Activated CD4-positive, alpha-beta T cell treated with anti-CD3 and anti-CD28 coated beads, Interleukin-2, amount 50 U/mL, for 24 hours (primary cell): ENCODE measurements around the gene POLRMT.

ENCODE experiments used
- DNase-seq, 2 donors: peaks; one replicate each; pipeline ENCODE4 v3.0.0-alpha.2; 2020; ENCODE audit warnings: low read depth in 1 of 2, low spot score in 1 of 2

Gene POLRMT

DNA sequence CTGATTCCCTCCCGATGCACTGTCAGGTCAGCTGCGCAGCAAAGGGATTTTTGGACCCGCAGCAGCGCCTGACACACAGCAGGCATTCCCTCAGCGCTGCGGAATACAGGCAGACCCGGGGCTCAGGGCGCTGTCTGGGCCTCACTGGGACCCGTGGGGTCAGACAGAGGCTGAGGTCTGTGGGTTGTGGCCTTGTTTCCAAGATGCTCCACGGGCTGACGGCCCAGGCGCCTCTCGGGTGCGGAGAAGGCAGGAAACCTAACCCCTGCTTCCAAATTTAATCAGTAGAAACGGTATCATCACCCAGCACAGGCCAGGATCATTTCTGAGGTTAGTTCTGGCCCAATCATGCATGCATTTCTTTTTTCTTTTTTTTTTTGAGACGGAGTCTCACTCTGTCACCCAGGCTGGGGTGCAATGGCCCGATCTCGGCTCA is 30.4 kb upstream of the POLRMT start:
- no peak for DNase-seq

DNA sequence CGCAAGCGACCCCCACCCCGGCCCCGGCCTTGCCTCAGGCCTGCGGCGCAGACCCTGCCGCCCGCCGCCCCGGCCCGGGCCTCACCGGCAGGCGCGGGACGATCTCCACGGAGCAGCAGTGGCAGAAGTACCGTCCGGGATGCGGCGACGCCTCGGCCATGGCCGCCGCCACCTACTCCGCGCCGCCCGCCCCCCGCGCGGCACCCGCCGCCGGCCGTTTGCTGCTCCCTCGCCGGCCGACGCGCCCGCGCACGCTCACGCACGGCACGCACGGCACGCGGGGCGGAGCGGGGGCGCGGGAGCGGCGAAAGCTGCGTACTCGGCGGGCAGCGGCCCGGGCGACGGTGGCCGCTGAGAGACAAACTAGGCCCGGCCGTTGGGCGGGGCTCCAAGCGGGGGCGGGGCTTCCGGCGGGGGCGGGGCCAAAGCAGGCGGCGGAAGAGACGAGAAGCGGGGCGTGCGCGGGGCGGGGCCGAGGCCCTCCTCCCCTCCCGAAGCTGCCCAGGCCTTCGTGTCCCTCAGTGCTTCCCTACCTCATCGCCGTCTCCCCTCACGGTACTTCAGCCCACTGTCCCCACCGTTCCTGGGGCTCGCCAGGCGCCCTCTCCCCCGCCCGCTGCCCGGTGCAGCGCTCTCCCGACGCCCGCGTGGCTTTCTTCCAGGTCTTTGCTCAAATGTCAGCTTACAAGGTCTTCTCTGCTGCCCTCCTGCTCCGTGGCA is 29.8 kb upstream of the POLRMT start, which contains the start of gene RNF126:
Gene RNF126, minus strand, starts transcription at position 253 of the 720 bp plus-strand sequence. Its CDS starts 93 bp downstream, at position 160.
- peak; percentile 94 to 98 for DNase-seq

DNA sequence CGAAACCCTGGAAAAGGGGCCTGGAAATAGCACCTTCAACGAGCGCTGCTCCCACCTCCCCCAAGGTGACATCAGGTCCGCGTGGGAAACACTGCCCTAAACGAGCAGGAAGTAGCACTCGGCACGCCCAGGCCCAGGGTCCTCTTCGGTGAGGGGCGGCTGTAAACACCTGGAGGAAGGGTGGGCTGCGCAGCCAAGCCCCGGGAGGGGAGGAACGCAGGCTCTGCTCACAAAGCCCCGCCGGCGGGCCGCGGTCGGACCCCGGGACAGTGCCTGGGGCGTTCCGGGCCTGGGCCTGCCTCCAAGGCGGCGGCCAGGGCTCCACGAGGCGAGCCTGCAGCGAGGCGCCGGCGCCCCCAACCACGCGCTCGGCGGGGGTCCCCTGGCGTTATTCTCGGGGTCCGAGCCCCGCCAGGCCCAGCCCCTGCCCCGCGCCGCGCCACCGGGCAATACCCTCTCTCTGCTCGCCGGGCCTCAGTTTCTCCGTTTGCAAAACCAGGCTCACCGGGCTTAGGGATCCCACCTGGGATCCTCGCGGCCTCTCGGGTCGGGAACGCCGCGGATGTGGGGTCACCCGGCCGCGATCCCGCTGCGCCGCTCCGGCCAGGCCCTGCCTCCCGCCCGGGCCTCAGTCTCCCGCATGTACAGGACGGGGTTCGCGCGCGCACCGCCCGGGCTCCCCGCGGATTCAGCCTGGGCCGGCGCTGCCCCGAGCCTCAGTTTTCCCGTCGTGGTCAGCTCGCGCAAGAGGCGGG is 29.0 kb upstream of the POLRMT start:
- DNase-seq, result peak; percentile 52 to 66

DNA sequence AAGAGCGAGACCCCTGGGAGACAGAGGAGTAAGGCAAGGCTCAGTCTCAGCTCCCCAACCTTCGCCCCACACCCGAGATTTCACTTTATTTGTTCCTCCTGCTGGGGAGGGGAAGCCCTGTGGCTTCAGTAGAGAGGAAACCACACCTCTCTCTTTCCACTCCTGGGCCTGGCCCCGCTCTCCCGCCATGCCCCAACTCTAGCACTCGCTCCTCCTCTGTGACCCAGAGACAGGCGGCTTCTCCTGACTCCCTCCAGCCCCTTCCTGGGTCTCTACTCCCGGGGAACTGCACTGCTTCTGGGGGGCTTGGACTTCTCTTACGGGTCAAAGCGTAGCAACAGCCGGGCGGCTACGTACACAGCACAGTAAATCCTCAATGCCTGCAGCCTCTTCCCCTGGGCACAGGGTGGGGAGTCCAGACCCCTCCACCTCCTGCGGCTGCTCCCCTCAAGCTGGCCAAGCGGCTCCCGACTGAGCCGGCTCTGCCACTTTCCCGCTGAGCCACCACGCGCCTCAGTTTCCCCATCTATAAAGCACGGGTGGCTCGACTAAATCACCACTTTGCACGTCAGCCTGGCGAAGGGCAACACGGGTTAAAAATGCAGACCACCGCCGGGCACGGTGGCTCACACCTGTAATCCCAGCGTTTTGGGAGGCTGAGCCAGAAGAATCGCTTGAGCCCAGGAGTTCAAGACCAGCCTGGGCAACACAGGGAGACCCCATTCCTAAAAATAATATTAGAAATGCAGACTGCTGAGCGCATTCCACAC is 28.3 kb upstream of the POLRMT start:
- peak; percentile 28 to 60 for DNase-seq

DNA sequence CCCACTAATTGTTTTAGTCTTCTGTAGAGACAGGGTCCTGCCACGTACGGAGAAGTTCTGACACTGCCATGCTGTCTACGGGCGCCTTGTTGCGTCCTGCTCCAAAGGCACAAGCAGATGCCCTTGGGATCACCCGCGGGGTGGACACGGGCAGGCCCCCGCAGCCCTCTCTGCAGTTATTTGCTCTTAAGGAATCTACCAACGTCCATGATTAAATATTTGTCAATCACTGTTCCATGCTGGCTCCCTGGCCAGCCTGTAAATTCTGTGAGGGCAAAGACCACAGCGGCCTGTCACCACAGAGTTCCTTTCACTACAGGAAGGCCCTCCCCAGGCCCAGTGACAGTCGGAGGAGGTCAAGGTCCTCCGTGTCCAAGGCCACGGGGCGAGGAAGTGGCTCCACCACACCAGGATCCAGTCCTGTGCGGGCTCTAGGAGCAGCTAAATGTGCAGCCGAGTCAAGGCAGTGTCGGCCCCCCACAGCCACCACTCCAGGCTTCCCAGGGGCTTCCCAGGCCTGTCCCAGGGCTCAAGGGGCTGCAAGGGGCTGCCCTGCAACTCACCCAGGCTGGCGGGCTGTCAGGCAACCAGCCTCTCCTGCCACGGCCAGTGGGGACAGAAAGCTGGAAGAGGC is 27.6 kb upstream of the POLRMT start:
- DNase-seq, result no peak

DNA sequence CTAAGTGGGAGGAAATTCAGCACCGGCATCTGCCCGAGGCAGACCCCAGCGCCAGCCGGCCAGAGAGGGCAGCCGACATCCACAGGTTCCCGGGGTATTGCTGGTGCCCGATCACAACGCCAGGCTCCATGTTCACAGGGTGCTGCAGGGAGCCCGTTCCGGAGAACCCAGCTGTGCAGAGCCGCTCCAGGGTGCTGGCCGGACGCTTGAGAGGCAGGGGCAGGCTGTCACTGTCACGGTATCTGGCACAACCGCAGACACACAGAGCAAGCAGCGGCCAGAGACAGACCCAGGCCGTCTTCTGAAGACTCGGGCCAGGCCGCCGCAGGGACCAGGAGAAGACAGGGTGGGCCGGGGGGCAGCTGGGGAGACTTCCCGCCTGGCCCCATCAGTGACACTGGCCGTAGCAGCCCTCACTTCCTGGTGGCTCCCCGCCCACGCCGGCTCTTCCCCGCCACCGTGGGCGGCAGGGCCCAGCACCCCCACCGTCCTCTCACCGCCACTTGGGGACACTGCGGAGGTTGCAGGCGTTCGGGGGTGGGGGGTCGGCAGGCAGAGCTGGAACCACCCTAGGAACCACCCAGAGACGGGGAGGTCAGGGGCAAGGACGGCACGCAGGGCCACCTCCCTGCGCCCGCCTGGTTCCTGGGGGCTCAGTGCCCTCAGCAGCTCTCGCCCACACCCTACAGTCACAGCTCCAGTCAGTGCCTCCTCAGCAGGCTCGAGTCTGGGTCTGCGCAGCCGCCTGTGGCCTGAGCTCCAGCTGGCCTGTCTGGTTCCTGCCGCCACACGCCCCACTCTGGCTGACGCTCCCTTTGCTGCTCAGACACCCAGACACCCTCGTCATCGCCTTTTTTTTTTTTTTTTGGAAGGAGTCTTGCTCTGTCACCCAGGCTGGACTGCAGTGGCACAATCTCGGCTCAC is 25.8 kb upstream of the POLRMT start:
- DNase-seq, result no peak

DNA sequence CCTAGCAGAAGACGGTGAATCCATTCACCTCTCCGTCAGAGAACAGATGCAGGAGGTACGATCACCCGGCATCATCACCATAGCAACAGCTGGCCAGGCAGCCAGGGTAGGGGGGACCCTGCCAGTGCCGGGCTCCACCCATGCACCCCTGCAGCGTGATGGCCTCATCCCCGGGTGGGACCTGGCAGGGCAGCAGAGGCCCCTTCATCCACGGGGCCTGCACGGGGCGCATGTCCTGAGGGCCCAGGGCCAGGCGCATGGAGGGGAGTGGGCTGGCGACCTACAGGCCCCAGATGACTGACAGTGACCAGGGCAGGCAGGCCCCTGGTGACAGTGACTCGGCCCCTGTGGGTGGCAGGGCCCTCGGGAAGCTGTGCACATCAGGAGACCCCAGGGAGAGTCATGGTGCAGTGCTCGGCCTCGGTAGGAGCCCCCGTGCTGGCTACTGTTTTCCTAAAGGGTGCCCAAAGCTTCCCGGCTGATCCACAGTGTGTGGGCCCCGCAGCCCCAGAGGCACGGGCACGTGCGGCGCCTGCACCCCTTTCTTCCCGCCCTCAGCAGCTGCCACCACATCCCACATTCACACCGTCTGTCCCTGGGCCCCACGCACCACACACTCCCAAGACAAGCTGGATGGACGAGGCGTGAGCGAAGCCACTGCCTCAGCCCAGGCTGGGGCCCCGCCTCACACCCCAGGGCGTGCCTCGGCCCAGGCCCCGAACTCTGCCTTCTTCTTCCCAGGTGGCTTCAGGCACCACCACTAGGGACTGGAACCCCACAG is 24.9 kb upstream of the POLRMT start:
- DNase-seq, result no peak

DNA sequence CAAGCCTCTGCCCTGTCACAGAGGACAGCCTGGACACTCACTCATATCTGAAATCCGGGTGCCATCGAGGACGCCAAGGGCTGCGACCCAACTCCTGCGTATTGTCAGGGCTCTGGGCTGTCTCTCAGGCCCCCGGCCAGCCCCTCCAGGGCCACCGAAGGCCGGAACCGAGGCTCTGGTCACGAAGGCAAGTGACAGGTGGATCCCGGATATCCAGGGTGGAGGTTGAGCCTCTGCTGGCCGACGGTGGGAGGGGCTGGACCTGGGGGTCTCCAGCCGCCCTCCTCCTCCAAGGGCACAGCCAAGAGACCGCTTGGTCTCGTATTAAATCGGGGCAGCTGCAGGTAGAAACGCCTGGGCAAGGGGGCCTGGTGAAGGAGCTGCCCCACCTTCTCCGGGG is 24.3 kb upstream of the POLRMT start:
- no peak for DNase-seq

DNA sequence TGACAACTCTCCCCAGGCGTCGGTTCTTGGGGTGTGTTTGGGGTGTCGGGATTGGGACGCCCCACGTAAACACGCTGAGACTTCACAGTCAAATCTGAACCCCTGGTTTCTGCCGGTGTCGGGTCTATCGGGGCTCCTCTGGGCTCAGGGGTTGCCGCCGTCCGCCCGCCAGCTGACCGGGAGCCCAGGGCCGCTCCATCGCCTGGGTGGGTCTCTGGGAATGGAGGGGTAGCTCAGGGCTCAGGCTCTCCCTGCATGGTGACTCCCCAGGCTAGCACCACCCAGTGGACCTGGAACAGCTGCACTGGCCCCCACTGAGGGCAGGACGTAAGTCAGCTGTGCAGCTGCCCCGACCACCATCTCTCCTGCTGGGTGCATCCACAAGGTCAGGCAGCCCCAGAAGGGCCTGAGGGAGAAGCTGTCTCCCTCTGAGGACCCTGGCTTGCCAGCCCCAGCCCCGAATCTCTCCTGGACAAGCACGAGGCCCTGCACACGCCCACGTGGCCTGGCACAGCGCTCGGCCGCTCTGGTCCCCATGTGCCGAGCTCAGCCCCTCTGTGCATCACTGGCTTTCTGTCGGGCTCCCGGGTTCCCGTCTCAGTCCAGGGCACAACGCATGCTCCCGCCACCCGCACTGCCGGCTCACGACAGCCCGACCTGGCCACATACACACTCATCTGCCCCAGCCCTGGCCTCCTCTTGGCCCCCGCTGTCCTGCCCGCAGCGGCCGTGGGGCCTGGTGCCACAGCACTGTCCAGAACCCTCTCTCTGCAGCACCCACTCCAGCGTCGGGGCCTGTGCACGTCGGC is 23.6 kb upstream of the POLRMT start:
- no peak for DNase-seq

DNA sequence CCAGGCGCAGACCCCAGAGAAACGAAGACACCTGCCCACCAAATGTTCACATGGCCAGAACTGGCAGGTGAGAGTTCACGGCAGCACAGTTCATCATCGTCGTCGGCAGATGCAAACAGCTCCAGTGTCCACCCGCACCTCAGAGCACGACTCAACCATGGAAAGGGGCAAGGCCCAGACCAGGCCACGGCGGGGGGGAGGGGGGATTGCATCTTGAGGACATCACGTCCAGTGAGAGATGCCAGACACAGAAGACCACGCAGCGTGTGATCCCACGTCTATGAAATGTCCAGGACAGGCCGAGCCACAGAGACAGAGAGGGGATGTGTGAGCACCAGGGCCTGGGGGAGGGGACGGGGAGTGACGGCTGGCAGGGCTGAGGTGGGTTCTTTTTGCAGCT is 22.4 kb upstream of the POLRMT start:
- no peak for DNase-seq

DNA sequence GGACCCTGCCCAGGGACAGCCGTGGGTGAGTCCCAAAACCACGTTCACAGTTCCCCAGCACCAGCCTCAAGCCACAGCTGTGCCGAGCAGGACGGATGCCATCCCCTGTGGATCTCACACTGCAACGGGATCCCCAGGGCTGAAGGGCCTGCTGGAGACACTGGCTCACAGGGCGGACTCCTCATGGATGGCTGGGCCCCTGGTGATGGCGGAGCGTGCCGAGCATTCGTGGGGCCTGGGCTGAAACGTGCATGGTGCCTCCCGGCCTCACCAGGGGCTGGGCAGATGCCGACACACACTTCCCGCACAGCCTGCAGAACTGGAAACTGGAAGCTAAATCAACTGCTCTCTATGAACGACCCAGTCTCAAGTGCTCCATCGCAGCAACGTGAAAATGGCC is 20.1 kb upstream of the POLRMT start:
- no peak for DNase-seq

DNA sequence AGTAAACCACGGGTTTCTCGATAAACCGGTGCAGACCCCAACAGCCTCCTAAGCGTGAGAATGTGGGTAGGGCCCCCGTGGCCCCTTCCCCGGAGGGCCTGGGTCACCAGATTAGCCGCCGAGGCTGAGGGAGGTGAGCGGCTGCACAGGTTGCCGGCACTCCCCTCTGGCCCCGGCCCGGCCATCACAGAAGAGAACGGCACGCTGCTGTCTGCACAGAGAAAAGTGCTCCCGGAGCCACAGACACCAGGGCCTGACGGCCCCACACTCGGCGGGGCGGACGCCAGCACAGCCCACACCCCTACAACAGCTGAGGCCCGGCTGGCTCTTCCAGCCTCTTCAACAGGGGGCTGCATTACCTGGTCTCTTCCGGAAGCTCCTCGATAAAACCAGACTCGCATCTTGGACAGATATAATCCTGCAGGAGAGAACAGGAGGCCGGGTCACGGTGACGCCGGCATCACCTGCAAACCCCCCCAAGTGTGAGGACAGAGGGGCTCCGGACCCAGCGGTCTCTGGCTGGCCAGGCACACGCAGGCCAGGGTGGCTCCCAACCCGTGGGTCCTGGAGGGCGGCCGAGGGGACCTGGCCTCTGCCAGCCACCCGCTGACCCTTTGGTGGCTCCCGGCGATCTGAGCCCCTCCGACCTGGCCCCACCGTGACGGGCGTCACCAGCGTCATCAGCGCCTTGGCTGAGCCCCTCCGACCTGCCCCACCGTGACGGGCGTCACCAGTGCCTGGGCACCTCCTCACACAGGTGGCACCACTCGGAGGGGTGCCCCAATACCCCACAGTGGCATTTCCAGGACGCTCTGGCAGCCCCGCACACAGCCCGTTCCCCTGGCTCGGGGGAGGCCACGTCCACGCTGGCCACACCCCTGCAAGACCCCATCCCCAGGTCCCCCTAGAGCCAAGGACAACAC is 19.4 kb upstream of the POLRMT start:
- DNase-seq, result no peak

DNA sequence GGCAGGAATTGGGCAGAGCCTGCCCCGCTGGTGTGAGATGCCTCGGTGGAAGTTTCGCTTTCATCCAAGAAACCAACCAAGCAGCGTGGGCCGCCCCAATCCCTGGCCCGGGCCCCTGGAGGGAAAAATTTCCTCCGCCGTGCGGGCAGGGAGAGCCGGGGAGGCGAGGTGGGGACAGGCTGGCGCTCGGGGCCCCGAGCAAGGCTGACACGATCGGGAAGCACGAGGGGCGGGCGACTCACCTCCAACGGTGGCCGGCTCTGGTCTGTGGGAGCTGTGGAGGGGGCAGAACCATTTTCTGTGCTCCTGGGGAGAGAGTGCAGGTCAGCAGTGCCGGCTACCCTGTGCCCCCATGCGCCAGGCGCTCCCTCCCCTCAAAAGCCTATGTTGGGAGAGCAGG is 18.7 kb upstream of the POLRMT start:
- DNase-seq, result no peak

DNA sequence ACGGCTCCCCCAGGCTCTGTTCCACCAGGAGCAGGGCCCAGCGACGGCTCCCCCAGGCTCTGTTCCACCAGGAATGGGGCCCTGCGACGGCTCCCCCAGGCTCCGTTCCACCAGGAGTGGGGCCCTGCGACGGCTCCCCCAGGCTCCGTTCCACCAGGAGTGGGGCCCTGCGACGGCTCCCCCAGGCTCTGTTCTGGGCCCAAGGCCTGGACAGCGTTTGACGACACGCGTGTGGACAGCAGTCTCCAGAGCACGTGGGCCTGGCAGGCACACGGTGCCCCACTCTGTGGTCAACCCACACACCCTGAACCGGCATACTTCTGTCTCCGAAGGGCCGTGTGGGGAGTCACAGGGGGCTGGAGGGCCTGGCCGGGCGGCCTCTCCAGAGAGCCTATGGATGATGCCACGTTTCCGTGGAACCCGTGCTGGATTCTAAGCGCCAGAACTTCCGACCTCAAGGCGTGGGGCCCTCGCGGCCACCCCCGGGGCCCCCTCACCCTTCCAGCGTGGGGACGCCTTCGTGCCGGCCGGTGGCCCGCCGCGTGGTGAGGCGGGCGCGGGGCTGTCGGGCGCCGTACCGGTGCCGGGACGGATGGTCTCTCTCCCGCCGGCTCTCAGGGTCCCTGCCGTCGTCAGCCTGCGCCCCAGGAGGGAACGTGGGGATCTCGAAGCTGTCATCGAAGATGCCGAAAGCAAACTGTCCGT is 17.9 kb upstream of the POLRMT start:
- no peak for DNase-seq

DNA sequence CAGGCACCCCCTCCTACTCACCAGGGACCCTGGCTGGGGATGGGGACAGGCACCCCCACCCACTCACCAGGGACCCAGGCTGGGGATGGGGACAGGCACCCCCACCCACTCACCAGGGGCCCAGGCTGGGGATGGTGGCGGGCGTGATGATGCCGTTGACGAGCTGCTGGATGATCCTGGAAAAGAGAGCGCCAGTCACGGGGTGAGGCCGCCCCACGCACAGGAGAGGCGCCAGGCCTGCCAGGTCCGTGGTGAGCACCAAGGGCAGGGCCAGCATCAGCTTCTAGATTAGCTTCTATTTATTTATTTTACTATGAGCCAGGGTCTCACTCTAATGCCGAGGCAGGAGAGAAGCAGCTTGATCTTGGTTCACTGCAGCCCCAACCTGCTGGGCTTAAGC is 16.8 kb upstream of the POLRMT start:
- DNase-seq, result no peak

DNA sequence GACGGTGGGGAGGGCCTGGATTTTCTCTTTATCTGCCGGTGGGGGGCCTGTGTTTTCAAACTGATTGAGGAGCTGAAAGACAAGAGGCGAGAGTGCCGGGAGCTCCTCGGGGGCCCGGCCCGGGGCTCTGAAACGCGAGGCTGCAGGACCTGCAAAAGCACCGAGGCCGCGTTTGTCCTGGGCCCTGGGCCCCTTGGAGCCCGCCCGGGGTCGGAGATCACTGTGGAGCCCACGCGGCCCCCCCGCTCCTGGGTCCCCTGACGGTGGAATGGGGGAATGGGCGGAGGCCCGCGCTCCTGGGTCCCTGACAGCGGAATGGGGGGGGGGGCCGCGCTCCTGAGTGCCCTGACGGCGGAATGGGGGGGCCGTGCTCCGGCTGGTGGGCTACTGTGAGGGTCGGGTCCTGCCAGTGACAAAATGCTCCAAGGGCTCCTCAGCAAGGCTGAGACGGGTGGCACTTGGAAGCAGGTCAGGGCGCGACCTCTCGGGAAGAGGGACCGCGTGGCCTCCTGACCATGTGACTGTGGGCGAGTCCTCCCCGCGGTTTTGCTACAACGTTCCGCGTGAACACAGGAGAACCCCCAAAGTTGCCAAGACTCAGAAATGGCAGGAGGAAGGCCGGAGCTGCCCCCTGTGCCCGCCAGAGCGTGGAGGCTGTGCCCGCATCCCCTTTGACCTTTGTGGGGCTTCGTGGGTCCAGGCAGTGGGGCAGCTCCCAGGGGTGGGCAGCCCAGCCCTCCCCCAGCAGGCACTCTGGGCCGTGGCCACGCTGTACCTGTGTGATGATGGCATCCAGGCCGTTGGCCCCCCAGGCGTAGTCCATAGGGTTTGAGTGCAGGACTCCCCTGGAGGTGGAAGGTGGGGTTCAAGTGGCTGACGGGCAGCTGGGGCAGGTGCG is 15.8 kb upstream of the POLRMT start:
- no peak for DNase-seq
